Umbilical cord (tissue), 2 donors: ENCODE data around the gene HSF4. TPM values are rescaled to one million over a fixed set of nuclear protein-coding genes. Genes with fewer than 3 reads are reported as not detected.

ENCODE experiments used
- DNase-seq: peaks from one replicate; pipeline ENCODE4 v3.0.0-alpha.2; 2015; ENCODE audit warnings: low spot score
- total RNA-seq: library from RNA; depleted of rRNA; stranded (reverse); fragments of >200 nt; gene quantifications from one replicate; pipeline ENCODE4 v1.2.3, GENCODE V29; 2014; ENCODE audit warnings: low replicate concordance; ENCODE audit not compliant: insufficient read depth

HSF4 gene
- total RNA-seq, 1 donor from 2014 or later: 17.3 TPM

- DNase-seq: peak; percentile 88
These were observed 14.3 kb upstream of the HSF4 start for GRCh38 chr16:67150047-67150832.

DNA sequence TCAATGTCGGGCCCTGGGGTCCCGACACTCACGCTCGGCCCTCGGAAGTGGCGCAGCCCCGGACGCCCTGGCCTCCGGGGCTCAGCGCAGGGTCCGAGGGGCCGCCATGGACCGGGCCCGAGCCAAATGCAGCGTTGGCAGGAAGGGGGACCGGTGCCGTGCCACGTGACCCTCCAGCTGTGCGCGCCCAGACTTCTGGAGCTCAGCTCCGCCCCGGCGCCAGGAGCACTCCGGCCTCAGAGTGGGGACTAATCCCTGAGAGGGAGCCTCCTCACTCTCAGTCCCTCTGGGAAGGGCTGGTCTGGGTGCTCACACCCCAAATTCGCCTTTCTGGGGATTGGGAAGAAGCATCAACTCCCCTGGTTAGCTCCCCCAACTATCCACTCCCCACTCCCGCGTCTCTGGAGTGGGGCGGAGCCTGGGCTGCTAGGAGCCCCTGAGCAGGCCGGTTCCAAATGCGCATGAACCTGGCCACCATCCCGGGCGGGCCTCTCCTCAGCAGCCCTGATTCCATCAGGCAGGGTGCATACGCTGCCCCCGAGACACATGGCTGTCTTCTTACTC is 13.6 kb upstream of the HSF4 start, which contains the start of gene B3GNT9:
Gene B3GNT9, minus strand, starts transcription at position 166 of the 564 bp plus-strand sequence. CDS start 513 bp downstream, outside the sequence.
- peak; percentile 95 for DNase-seq

- no peak for DNase-seq
These were observed 13.0 kb upstream of the HSF4 start for GRCh38 chr16:67151431-67152097.

DNA sequence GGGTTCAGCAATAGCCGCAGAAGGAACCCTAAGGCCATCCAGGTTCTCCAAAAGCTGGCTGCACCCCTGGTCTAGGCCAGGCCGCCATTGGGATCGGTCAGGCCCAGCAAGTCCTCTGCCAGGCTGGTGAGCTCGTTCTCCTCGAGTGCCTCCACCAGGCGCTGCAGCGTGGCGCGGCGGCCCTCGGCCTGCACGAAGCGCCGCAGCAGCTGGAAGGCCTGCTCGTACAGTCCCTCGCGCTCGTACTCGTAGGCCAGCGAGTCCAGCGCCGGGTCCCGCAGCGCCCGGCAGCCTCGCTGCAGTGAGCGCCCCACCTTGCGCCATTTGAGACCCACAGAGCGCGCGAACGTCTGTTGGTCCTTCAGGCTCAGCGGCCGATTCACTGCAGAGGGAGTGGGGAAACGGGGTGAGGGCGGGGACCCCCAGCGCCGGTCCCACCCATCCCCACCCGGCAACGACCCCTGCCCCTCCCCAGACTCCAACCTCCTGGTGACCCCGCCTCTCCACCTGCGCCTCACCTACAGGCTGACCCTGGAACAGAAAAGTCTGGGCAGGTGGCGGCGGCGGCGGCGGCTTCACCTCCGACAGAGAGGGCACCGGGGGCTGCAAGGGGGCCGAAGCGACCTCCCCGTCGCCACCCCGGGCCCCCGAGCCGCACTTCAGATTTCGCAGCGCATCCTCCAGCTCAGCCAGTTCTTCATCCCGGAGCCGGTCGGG is 9.8 kb upstream of the HSF4 start:
- no peak for DNase-seq

DNA sequence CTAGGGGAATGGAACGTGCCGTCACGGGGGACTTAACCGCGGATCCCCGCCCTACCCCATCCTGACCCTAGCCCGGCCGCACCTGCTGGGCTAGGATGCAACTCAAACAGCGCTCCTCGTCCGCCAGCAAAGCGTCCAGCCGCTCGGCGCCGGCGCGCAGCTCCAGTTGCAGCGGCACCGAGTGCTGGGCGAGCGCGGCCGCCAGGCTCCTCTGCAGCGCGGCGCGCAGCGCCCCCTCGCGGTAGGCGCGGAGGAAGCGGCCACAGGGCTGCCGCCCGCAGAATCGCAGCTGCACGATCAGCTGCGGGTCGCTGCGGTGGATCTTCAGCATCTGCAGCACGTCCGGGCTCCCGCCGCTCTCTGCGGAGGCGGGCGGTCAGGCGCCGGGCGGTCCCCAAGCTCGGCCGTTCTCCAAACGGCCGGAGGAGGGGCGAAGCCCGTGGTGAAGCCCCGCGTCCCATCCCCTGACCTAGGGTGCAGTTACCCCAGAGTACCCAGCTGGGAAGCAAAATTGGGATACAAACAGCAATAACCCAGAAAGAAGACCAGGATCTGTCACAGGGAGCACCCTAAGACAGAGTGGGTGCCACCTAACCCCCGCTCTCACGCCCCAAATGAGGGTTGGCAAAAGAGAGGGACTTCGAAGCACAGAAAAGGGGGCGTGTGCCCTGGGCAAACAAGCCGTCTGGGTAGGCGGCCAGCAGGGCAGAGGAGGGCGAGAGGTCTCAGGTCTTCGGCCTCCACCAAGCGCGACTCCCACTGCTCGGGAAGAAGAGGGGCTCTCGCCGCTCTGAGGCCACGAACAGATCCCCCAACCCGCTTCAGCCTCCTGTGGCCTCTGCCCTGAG is 9.0 kb upstream of the HSF4 start:
- peak; percentile 67 for DNase-seq

GRCh38 chr16:67156143-67156844 is 8.3 kb upstream of the HSF4 start:
- DNase-seq: no peak

DNA sequence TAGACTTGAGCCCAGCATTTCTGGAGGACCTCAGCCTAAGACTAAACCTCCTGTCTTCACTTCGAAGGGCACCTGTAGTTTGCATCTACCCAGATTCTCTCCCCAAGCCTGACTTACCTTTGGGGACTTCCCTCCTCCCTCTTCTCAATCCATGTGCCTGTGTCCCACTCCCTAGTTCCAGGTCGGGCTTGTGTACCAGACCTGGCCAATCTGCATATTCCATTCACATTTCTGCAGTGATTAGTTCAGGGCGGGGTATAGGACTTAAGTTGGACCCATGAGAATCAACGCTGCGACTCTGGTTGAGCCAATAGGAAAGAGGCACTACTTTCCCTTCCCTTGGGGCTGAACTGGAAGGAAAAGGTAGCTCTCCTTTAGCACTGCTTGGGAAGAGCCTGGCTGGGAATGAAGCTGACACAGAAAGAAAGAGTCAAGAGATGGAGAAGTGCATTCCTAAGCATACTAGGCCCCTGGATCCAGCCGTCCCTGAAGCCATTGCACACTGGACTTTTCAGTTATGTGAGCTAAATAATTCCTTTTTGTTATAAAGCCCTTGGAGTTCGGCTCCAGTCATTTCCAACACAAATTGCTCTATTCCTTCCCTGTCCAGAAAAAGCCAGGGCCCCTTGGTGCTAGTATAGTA is 7.3 kb upstream of the HSF4 start:
- no peak for DNase-seq

DNA sequence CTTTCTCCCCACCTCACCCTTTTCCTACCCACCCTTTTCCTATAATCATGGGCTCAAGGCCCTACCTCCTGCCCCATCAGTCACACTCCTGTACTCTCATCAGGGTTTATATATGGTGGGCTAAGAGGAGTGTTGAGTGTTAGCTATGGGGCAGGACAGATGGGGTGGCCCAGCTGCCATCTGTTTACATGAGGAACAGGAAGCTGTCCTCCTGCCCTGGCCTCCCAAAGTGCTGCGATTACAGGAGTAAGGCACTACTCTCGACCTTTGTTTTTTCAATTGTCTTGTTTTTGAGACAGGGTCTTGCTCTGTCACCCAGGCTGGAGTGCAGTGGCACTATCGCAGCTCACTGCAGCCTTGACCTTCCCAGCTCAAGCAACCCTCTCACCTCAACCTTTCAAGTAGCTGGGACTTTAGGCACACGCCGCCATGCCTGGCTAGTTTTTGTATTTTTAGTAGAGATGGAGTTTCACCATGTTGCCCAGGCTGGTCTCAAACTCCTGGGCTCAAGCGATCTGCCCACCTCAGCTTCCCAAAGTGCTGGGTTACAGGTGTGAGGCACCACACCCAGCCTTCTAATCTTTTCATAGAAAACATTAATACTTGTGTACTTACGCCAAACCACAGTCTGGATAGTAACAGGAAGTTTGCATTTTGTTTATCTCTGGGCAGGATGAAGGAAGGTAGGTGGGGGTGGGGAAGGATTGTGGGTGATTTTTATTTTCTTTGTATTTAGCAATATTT is 6.5 kb upstream of the HSF4 start:
- no peak for DNase-seq

- DNase-seq: no peak
These were observed 5.6 kb upstream of the HSF4 start for GRCh38 chr16:67158637-67159600.

DNA sequence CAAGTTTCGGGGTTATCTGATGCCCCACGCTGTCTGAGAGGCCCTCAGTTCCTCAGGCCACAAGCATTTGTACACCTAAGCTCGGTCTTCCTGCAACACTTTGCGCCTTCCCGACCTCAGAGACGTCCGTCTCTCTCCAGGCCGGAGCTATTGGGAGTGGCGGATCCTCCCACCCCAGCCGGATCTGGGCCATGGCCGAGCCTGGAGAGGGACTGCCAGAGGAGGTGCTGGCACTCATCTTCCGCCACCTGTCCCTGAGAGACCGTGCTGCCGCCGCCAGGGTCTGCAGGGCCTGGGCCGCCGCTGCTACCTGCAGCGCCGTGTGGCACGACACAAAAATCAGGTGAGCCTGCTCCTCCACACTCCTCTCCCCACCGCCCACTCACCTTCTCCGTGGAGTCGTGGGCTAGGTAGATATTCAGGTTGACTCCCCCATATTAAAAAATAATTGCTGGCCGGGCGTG is 2.9 kb upstream of the HSF4 start:
- no peak for DNase-seq

GRCh38 chr16:67162506-67163163 is 1.9 kb upstream of the HSF4 start:
- no peak for DNase-seq

DNA sequence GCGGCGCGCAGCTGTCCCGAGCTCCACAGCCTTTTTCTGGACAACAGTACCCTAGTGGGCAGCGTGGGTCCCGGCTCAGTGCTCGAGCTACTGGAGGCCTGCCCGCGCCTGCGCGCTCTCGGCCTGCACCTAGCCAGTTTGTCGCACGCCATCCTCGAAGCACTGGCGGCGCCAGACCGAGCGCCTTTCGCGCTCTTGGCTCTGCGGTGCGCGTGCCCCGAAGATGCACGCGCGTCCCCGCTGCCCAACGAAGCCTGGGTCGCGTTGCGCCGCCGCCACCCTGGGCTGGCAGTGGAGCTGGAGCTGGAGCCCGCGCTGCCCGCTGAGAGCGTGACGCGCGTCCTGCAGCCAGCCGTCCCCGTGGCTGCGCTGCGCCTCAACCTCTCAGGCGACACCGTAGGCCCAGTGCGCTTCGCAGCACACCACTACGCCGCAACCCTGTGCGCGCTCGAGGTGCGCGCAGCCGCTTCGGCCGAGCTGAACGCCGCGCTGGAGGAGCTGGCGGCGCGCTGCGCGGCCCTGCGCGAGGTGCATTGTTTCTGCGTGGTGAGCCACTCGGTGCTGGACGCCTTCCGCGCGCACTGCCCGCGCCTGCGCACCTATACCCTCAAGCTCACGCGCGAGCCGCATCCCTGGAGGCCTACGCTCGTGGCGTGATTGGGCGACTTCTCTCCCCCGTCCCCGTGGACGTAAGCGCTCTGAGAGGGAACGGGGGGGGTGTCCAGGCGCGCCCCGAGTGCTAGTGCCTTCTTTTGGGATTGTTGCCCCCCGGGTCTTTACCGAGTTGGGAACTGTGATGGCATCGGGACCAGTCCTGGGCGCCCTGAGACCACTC is 1.2 kb upstream of the HSF4 start:
- no peak for DNase-seq

- DNase-seq: no peak
These were observed 466 bp upstream of the HSF4 start for GRCh38 chr16:67163999-67164558.

DNA sequence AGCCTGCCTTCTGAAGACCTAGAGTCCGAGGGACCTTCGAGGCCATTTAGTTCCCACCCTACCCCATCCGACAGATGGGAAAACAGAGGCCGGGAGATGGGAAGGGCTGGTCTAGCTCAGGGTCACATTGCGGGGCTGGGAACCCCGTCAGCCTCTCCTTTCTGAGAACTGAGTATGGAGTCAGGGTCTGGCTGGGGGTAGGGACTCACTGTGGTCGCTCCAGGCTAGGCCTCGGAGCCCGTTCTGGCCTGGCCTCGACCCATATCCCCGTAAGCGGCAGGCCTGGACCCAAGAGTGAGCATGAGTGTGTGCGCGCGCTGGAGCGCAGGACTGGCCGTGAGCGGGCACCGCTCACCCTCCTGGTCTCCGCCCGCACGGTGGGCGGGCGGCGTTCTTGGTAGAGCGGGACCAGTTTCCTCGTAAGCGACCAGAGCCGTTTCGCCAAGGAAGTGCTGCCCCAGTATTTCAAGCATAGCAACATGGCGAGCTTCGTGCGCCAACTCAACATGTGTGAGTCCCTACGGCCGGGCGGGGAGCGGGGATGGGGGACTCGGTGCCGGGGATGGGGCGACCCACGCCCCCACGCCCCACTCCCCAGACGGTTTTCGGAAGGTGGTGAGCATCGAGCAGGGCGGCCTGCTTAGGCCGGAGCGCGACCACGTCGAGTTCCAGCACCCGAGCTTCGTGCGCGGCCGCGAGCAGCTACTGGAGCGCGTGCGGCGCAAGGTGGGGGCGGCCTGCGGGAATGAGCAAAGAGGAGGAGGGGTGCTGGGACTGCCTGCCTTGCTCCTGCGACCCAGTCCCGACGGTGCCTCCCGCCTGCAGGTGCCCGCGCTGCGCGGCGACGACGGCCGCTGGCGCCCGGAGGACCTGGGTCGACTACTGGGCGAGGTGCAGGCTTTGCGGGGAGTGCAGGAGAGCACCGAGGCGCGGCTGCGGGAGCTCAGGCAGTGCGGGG is 855 bp downstream of the HSF4 start:
- no peak for DNase-seq

DNA sequence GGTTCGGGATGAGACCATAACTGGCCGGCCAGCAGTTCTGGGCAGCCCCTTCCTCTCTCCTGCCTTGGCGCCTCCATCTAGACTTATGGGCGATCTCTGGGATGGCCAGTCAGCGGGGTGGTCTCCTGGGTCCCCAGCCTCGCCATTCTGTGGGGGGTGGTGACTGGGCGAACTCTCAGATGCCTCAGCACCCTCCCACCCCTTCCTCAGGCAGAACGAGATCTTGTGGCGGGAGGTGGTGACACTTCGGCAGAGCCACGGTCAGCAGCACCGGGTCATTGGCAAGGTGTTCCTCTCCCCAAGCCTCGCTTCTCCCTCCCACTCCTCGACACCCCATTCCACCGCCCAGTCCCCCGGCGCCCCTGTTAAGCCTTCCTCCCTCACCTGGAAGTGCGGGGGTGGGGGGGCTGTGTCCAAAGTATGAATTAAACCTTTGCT is 1.6 kb downstream of the HSF4 start:
- no peak for DNase-seq
